Neural crest cell (in vitro differentiated cells): ENCODE results near the gene STOM. TPM values are rescaled to one million over a fixed set of nuclear protein-coding genes. Genes with fewer than 3 reads are reported as not detected.

Experiments
- total RNA-seq: library from RNA; stranded (reverse); gene quantifications from 2 replicates; pipeline ENCODE4 v1.2.1, GENCODE V29; 2021

The STOM gene
- total RNA-seq, 1 donor from 2014 or later = 8.9 TPM

Other genes with a start within 250 kb of the STOM start
- gene RAB14, start 168.4 kb downstream of the STOM start, total RNA-seq = 59.7 and 62.2 TPM in 2 replicates
- 77.2 and 84.7 TPM in 2 replicates for gene GSN, start 102.1 kb downstream of the STOM start, total RNA-seq
- not detected in 2 replicates for gene GGTA1, start 129.6 kb upstream of the STOM start, total RNA-seq